CD4-positive, CD25-positive, alpha-beta regulatory T cell (primary cell): ENCODE measurements around the gene SLC4A7. TPM values are rescaled to one million over a fixed set of nuclear protein-coding genes. Genes with fewer than 3 reads are reported as not detected.
A peak's percentile ranks its signal among the peaks of the same experiment; 100 is the strongest.

Experiments
- ATAC-seq, 2 donors: fragments of 150-1000 bp; cut with Tn5 transposase; one replicate each; pipeline ENCODE4 v1.10.0; 2021; ENCODE audit warnings: low read depth in 2 of 2, moderate number of reproducible peaks in 2 of 2, moderate library complexity in 1 of 2
- DNase-seq, 3 donors: peaks; one replicate each; pipeline versions ENCODE4 v3.0.0 to v3.0.0-alpha.2; 2012 to 2022; ENCODE audit warnings: mixed read lengths in 1 of 3
- H3K27ac ChIP-seq: one replicate; pipeline ENCODE4 v1.7.0; 2013; ENCODE audit warnings: mild to moderate bottlenecking, low read length; ENCODE audit not compliant: insufficient read depth, poor library complexity, severe bottlenecking
- H3K27me3 ChIP-seq: one replicate; pipeline ENCODE4 v1.7.0; 2013; ENCODE audit warnings: low read length; ENCODE audit not compliant: control insufficient read depth, insufficient read depth
- H3K36me3 ChIP-seq: one replicate; pipeline ENCODE4 v1.7.0; 2013; ENCODE audit warnings: mild to moderate bottlenecking, low read length, moderate library complexity; ENCODE audit not compliant: control insufficient read depth, insufficient read depth
- H3K4me1 ChIP-seq: 2 replicates; pipeline ENCODE4 v1.7.0; 2013; ENCODE audit warnings: mild to moderate bottlenecking, low read length; ENCODE audit not compliant: insufficient read depth, control insufficient read depth, poor library complexity, severe bottlenecking
- H3K4me3 ChIP-seq: one replicate; pipeline ENCODE4 v1.7.0; 2013; ENCODE audit warnings: low read depth, mild to moderate bottlenecking, low read length, moderate library complexity
- H3K9me3 ChIP-seq, 2 experiments: 1 replicate in 1 of 2; 2 replicates in 1 of 2; pipeline ENCODE4 v1.7.0; 2013; ENCODE audit warnings: low read length in 2 of 2, mild to moderate bottlenecking in 1 of 2, moderate library complexity in 1 of 2; ENCODE audit not compliant: control insufficient read depth in 2 of 2
- H3K27ac Mint-ChIP-seq, 3 donors: one replicate each; pipeline ENCODE4 v1.8.0; 2020 to 2022; ENCODE audit warnings: mild to moderate bottlenecking in 3 of 3, mixed read lengths in 3 of 3, moderate library complexity in 2 of 3
- H3K27me3 Mint-ChIP-seq: one replicate; pipeline ENCODE4 v1.8.0; 2022; ENCODE audit warnings: mild to moderate bottlenecking, mixed read lengths
- H3K36me3 Mint-ChIP-seq: one replicate; pipeline ENCODE4 v1.8.0; 2020; ENCODE audit warnings: mixed read lengths
- H3K4me1 Mint-ChIP-seq, 4 donors: one replicate each; pipeline ENCODE4 v1.8.0; 2020 to 2022; ENCODE audit warnings: mixed read lengths in 4 of 4, mild to moderate bottlenecking in 1 of 4
- H3K4me3 Mint-ChIP-seq, 4 donors: one replicate each; pipeline ENCODE4 v1.8.0; 2020 to 2022; ENCODE audit warnings: mild to moderate bottlenecking in 4 of 4, mixed read lengths in 4 of 4, moderate library complexity in 3 of 4
- H3K9me3 Mint-ChIP-seq, 7 donors: one replicate each; pipeline ENCODE4 v1.8.0; 2020 to 2022; ENCODE audit warnings: mixed read lengths in 7 of 7, mild to moderate bottlenecking in 3 of 7, moderate library complexity in 2 of 7
- polyA plus RNA-seq, 4 donors: library from polyadenylated mRNA; unstranded; fragments of 300-500 nt; fragmentation: Illumina TruSeq; gene quantifications; one replicate each; pipeline ENCODE4 v1.2.3, GENCODE V29; 2021
- total RNA-seq: library from RNA; stranded (reverse); gene quantifications from one replicate; pipeline ENCODE4 v1.2.3, GENCODE V29; 2022

The SLC4A7 gene
- total and polyA plus RNA-seq, 5 donors from 2014 or later: 25.2 to 103 (median 28.7) TPM

GRCh38 chr3:27354588-27355203, 129.5 kb downstream of the SLC4A7 start:
- Mint-ChIP-seq H3K36me3 (no peaks in the 10 kb centered on the region), H3K27me3 (no peaks in the 10 kb centered on the region), H3K9me3 (peaks cover 0 to 6% (median 0%) of the 10 kb centered on the region in 7 donors), H3K4me1 (peaks cover 23 to 70% (median 39%) of the 10 kb centered on the region in 4 donors), H3K27ac (no peak overlapping the region), H3K4me3 (peak overlapping the region in 1 of 4 donors; percentile 4)
- H3K27ac ChIP-seq: no peak overlapping the region
- ATAC-seq (no peak), DNase-seq (no peak)
- no peaks in the 10 kb centered on the region for H3K9me3 ChIP-seq
- no peaks in the 10 kb centered on the region for H3K27me3 ChIP-seq
- H3K4me3 ChIP-seq: no peak overlapping the region
- no peaks in the 10 kb centered on the region for H3K36me3 ChIP-seq
- peaks cover 32% of the 10 kb centered on the region for H3K4me1 ChIP-seq

- Histone ChIP-seq H3K27ac (no peak overlapping the region), H3K27me3 (no peaks in the 10 kb centered on the region), H3K4me1 (peaks cover 27% of the 10 kb centered on the region), H3K4me3 (peak overlapping the region; percentile 5), H3K9me3 (no peaks in the 10 kb centered on the region), H3K36me3 (no peaks in the 10 kb centered on the region)
- Mint-ChIP-seq H3K27ac (no peak overlapping the region), H3K4me1 (peaks cover 19 to 70% (median 39%) of the 10 kb centered on the region in 4 donors), H3K9me3 (peaks cover 0 to 6% (median 0%) of the 10 kb centered on the region in 7 donors), H3K27me3 (no peaks in the 10 kb centered on the region), H3K4me3 (no peak overlapping the region), H3K36me3 (no peaks in the 10 kb centered on the region)
- DNase-seq: no peak
- no peak for ATAC-seq
Measured at GRCh38 chr3:27354161-27354560, 130.0 kb downstream of the SLC4A7 start.

- H3K9me3 ChIP-seq: no peaks in the 10 kb centered on the region
- no peak for DNase-seq
- H3K4me3 Mint-ChIP-seq: no peak overlapping the region
- ATAC-seq: no peak
- H3K27me3 Mint-ChIP-seq: no peaks in the 10 kb centered on the region
- no peaks in the 10 kb centered on the region for H3K36me3 Mint-ChIP-seq
- H3K4me1 ChIP-seq: peaks cover 17% of the 10 kb centered on the region
- no peak overlapping the region for H3K27ac ChIP-seq
- H3K27me3 ChIP-seq: no peaks in the 10 kb centered on the region
- no peaks in the 10 kb centered on the region for H3K36me3 ChIP-seq
- no peak overlapping the region for H3K27ac Mint-ChIP-seq
- H3K9me3 Mint-ChIP-seq: peaks cover 0 to 6% (median 0%) of the 10 kb centered on the region in 7 donors
- H3K4me3 ChIP-seq: no peak overlapping the region
- H3K4me1 Mint-ChIP-seq: peaks cover 19 to 66% (median 35%) of the 10 kb centered on the region in 4 donors
Measured at GRCh38 chr3:27353221-27353620, 131.0 kb downstream of the SLC4A7 start.

- no peak for ATAC-seq
- no peaks in the 10 kb centered on the region for H3K36me3 Mint-ChIP-seq
- peaks cover 12 to 61% (median 27%) of the 10 kb centered on the region in 4 donors for H3K4me1 Mint-ChIP-seq
- no peak overlapping the region for H3K4me3 Mint-ChIP-seq
- no peak for DNase-seq
- H3K4me3 ChIP-seq: no peak overlapping the region
- peaks cover 0 to 6% (median 0%) of the 10 kb centered on the region in 7 donors for H3K9me3 Mint-ChIP-seq
- H3K36me3 ChIP-seq: no peaks in the 10 kb centered on the region
- H3K27ac Mint-ChIP-seq: no peak overlapping the region
- H3K27ac ChIP-seq: no peak overlapping the region
- H3K27me3 Mint-ChIP-seq: no peaks in the 10 kb centered on the region
- peaks cover 9% of the 10 kb centered on the region for H3K4me1 ChIP-seq
- no peaks in the 10 kb centered on the region for H3K9me3 ChIP-seq
- H3K27me3 ChIP-seq: no peaks in the 10 kb centered on the region
Measured at GRCh38 chr3:27352047-27352446, 132.1 kb downstream of the SLC4A7 start.

GRCh38 chr3:27349832-27350231, 134.4 kb downstream of the SLC4A7 start:
- Histone ChIP-seq H3K36me3 (no peaks in the 10 kb centered on the region), H3K4me3 (peak overlapping the region; percentile 59), H3K4me1 (peaks cover 23% of the 10 kb centered on the region), H3K27me3 (no peaks in the 10 kb centered on the region), H3K27ac (peak overlapping the region; percentile 18), H3K9me3 (no peaks in the 10 kb centered on the region)
- Mint-ChIP-seq H3K36me3 (no peaks in the 10 kb centered on the region), H3K4me1 (peaks cover 6 to 61% (median 27%) of the 10 kb centered on the region in 4 donors), H3K9me3 (no peaks in the 10 kb centered on the region), H3K27me3 (no peaks in the 10 kb centered on the region), H3K27ac (peak overlapping the region; percentile 0 to 45 (median 41)), H3K4me3 (peak overlapping the region in 3 of 4 donors; percentile 5 to 55 (median 11))
- ATAC-seq: no peak
- peak in 1 of 3 donors; percentile 23 for DNase-seq

GRCh38 chr3:27345959-27346865, 138.0 kb downstream of the SLC4A7 start:
- Histone ChIP-seq H3K9me3 (no peaks in the 10 kb centered on the region), H3K27ac (no peak overlapping the region), H3K36me3 (no peaks in the 10 kb centered on the region), H3K27me3 (no peaks in the 10 kb centered on the region), H3K4me3 (no peak overlapping the region), H3K4me1 (peaks cover 13% of the 10 kb centered on the region)
- H3K36me3 Mint-ChIP-seq: no peaks in the 10 kb centered on the region
- no peaks in the 10 kb centered on the region for H3K9me3 Mint-ChIP-seq
- H3K27ac Mint-ChIP-seq: peak overlapping the region in 1 of 3 donors; percentile 67
- DNase-seq (no peak), ATAC-seq (no peak)
- no peaks in the 10 kb centered on the region for H3K27me3 Mint-ChIP-seq
- H3K4me3 Mint-ChIP-seq: no peak overlapping the region
- peaks cover 8 to 51% (median 22%) of the 10 kb centered on the region in 4 donors for H3K4me1 Mint-ChIP-seq

- Histone ChIP-seq H3K4me1 (peaks cover 13% of the 10 kb centered on the region), H3K4me3 (no peak overlapping the region), H3K27me3 (no peaks in the 10 kb centered on the region), H3K36me3 (no peaks in the 10 kb centered on the region), H3K27ac (no peak overlapping the region), H3K9me3 (no peaks in the 10 kb centered on the region)
- Mint-ChIP-seq H3K4me3 (peak overlapping the region in 3 of 4 donors; percentile 11 to 48 (median 30)), H3K27ac (peak overlapping the region in 1 of 3 donors; percentile 67), H3K9me3 (no peaks in the 10 kb centered on the region), H3K36me3 (no peaks in the 10 kb centered on the region), H3K4me1 (peaks cover 11 to 52% (median 26%) of the 10 kb centered on the region in 4 donors), H3K27me3 (no peaks in the 10 kb centered on the region)
- ATAC-seq: peak; percentile 50 to 69
- DNase-seq: peak; percentile 6 to 64 (median 53)
Measured at GRCh38 chr3:27345493-27345892, 138.7 kb downstream of the SLC4A7 start.
